ENCODE data around the gene HSPH1.
"Not testable (repeated sequence)": the region's sequence is repeated elsewhere in the genome, so short reads cannot be mapped to it uniquely, and the experiment has no call there.

Gene HSPH1

GRCh38 chr13:31161557-31162150 is at the start of gene HSPH1:
TSS of gene HSPH1 (minus strand) at chr13:31161904. CDS start at chr13:31161582, 322 bp downstream.
- peak; percentile 99 for DNase-seq

- no peak for DNase-seq
These were observed 48.1 kb upstream of the HSPH1 start for GRCh38 chr13:31209841-31210210.

GRCh38 chr13:31209172-31209840 is 47.6 kb upstream of the HSPH1 start:
- DNase-seq: no peak

GRCh38 chr13:31208559-31209122 is 46.9 kb upstream of the HSPH1 start:
- no peak for DNase-seq

- no peak for DNase-seq
These were observed 46.2 kb upstream of the HSPH1 start for GRCh38 chr13:31207661-31208552.

- no peak for DNase-seq
These were observed 42.9 kb upstream of the HSPH1 start for GRCh38 chr13:31204592-31204991.

GRCh38 chr13:31201341-31202031 is 39.8 kb upstream of the HSPH1 start:
- peak; percentile 33 for DNase-seq

- peak; percentile 44 for DNase-seq
These were observed 38.9 kb upstream of the HSPH1 start for GRCh38 chr13:31200637-31200971.

- DNase-seq: peak; percentile 77
These were observed 38.3 kb upstream of the HSPH1 start, which contains the start of gene B3GLCT for GRCh38 chr13:31199849-31200636. TSS of gene B3GLCT (plus strand) at chr13:31199975. CDS start at chr13:31200085, 110 bp downstream.

GRCh38 chr13:31199527-31199848 is 37.8 kb upstream of the HSPH1 start:
- DNase-seq: no peak

GRCh38 chr13:31198519-31198918 is 36.8 kb upstream of the HSPH1 start:
- DNase-seq: peak; percentile 38

- no peak for DNase-seq
These were observed 35.3 kb upstream of the HSPH1 start for GRCh38 chr13:31196992-31197391.

- peak; percentile 68 for DNase-seq
These were observed 33.9 kb upstream of the HSPH1 start for GRCh38 chr13:31195616-31196015.

GRCh38 chr13:31192306-31192705 is 30.6 kb upstream of the HSPH1 start:
- no peak for DNase-seq

GRCh38 chr13:31191748-31192147 is 30.0 kb upstream of the HSPH1 start:
- no peak for DNase-seq

GRCh38 chr13:31184981-31185645 is 23.4 kb upstream of the HSPH1 start:
- DNase-seq: no peak

GRCh38 chr13:31184451-31184850 is 22.7 kb upstream of the HSPH1 start:
- DNase-seq: no peak

GRCh38 chr13:31182987-31183386 is 21.3 kb upstream of the HSPH1 start:
- DNase-seq: no peak

GRCh38 chr13:31179754-31180153 is 18.1 kb upstream of the HSPH1 start:
- no peak for DNase-seq

GRCh38 chr13:31179241-31179640 is 17.5 kb upstream of the HSPH1 start:
- DNase-seq: no peak

GRCh38 chr13:31177813-31178495 is 16.2 kb upstream of the HSPH1 start:
- DNase-seq: not testable (repeated sequence)
